ENCODE results near the gene DGCR8.

Gene DGCR8

GRCh38 chr22:20125201-20126174 lies 45.4 kb downstream of the DGCR8 start:
- DNase-seq (ENCODE audit: low read depth) = no peak

- no peak for DNase-seq (ENCODE audit: low read depth)
These were observed 46.4 kb downstream of the DGCR8 start for GRCh38 chr22:20126284-20127029.

- DNase-seq (ENCODE audit: low read depth) = no peak
These were observed 47.4 kb downstream of the DGCR8 start for GRCh38 chr22:20127318-20127868.

- DNase-seq (ENCODE audit: low read depth) = no peak
These were observed 48.0 kb downstream of the DGCR8 start for GRCh38 chr22:20127869-20128618.

- no peak for DNase-seq (ENCODE audit: low read depth)
These were observed 48.5 kb downstream of the DGCR8 start for GRCh38 chr22:20128619-20128901.

- DNase-seq (ENCODE audit: low read depth) = no peak
These were observed 49.1 kb downstream of the DGCR8 start for GRCh38 chr22:20128902-20129746.

GRCh38 chr22:20129747-20130014 lies 49.6 kb downstream of the DGCR8 start:
- DNase-seq (ENCODE audit: low read depth) = no peak

GRCh38 chr22:20130319-20130718 lies 50.3 kb downstream of the DGCR8 start:
- no peak for DNase-seq (ENCODE audit: low read depth)

- peak; percentile 74 for DNase-seq (ENCODE audit: low read depth)
These were observed 50.9 kb downstream of the DGCR8 start for GRCh38 chr22:20130731-20131596.

- peak; percentile 35 for DNase-seq (ENCODE audit: low read depth)
These were observed 51.5 kb downstream of the DGCR8 start, which contains the start of gene ZDHHC8 for GRCh38 chr22:20131597-20131858. TSS of gene ZDHHC8 (plus strand) at chr22:20131804. CDS start at chr22:20131948, 144 bp downstream.

GRCh38 chr22:20131859-20132685 lies 52.0 kb downstream of the DGCR8 start:
- DNase-seq (ENCODE audit: low read depth) = no peak

- DNase-seq (ENCODE audit: low read depth) = no peak
These were observed 52.7 kb downstream of the DGCR8 start for GRCh38 chr22:20132686-20133246.

GRCh38 chr22:20133930-20134549 lies 54.0 kb downstream of the DGCR8 start:
- no peak for DNase-seq (ENCODE audit: low read depth)

GRCh38 chr22:20135265-20135664 lies 55.2 kb downstream of the DGCR8 start:
- no peak for DNase-seq (ENCODE audit: low read depth)

GRCh38 chr22:20135806-20136602 lies 56.0 kb downstream of the DGCR8 start:
- no peak for DNase-seq (ENCODE audit: low read depth)

- no peak for DNase-seq (ENCODE audit: low read depth)
These were observed 56.5 kb downstream of the DGCR8 start for GRCh38 chr22:20136603-20136873.

- no peak for DNase-seq (ENCODE audit: low read depth)
These were observed 57.1 kb downstream of the DGCR8 start for GRCh38 chr22:20137113-20137512.

GRCh38 chr22:20137671-20138416 lies 57.8 kb downstream of the DGCR8 start:
- no peak for DNase-seq (ENCODE audit: low read depth)
